ENCODE measurements around the gene NRXN3. TPM values are rescaled to one million over a fixed set of nuclear protein-coding genes. Genes with fewer than 3 reads are reported as not detected.

The NRXN3 gene
- total and polyA plus RNA-seq, 4 donors, result 1.5 to 16.6 (median 7.7) TPM

GRCh38 chr14:78747813-78748212 is 577.6 kb downstream of the NRXN3 start:
- H3K27ac ChIP-seq (ENCODE audit: low read depth in 1 of 2, low read length in 2 of 2), result no peak overlapping the region
- 78 to 86% methylated on average over 2 of the region's 2 CpGs for WGBS, 2 donors
- H3K4me1 ChIP-seq (ENCODE audit: control insufficient read depth in 1 of 2, insufficient read depth in 2 of 2, low read length in 2 of 2), result no peaks in the 10 kb centered on the region
- H3K36me3 ChIP-seq (ENCODE audit: control insufficient read depth in 1 of 2, insufficient read depth in 2 of 2, low read length in 1 of 2), result no peaks in the 10 kb centered on the region
- H3K9me3 ChIP-seq (ENCODE audit: control insufficient read depth, low read length), result peaks cover under 1% of the 10 kb centered on the region
- H3K4me3 ChIP-seq (ENCODE audit: low read length in 2 of 2), result no peak overlapping the region
- intact Hi-C loops (cut with DNase I), result no loop called here
- no peaks in the 10 kb centered on the region for H3K27me3 ChIP-seq (ENCODE audit: control insufficient read depth in 1 of 2, insufficient read depth in 2 of 2, low read length in 1 of 2)
- ATAC-seq (ENCODE audit: low FRiP score), result no peak
- no peak for DNase-seq

GRCh38 chr14:78752518-78753188 is 582.5 kb downstream of the NRXN3 start:
- ATAC-seq (ENCODE audit: low FRiP score) (no peak), DNase-seq (no peak)
- H3K27me3 ChIP-seq (ENCODE audit: control insufficient read depth in 1 of 2, insufficient read depth in 2 of 2, low read length in 1 of 2), result no peaks in the 10 kb centered on the region
- H3K9me3 ChIP-seq (ENCODE audit: control insufficient read depth, low read length), result peaks cover 1% of the 10 kb centered on the region
- no peak overlapping the region for H3K4me3 ChIP-seq (ENCODE audit: low read length in 2 of 2)
- 64 to 78% methylated on average over 5 of the region's 5 CpGs for WGBS, 2 donors
- H3K27ac ChIP-seq (ENCODE audit: low read depth in 1 of 2, low read length in 2 of 2), result no peak overlapping the region
- H3K36me3 ChIP-seq (ENCODE audit: control insufficient read depth in 1 of 2, insufficient read depth in 2 of 2, low read length in 1 of 2), result no peaks in the 10 kb centered on the region
- no peaks in the 10 kb centered on the region for H3K4me1 ChIP-seq (ENCODE audit: control insufficient read depth in 1 of 2, insufficient read depth in 2 of 2, low read length in 2 of 2)
- intact Hi-C loops (cut with DNase I), result no loop called here

GRCh38 chr14:78754059-78754458 is 583.9 kb downstream of the NRXN3 start:
- intact Hi-C loops (cut with DNase I), result no loop called here
- Histone ChIP-seq H3K4me1 (ENCODE audit: control insufficient read depth in 1 of 2, insufficient read depth in 2 of 2, low read length in 2 of 2) (no peaks in the 10 kb centered on the region), H3K27ac (ENCODE audit: low read depth in 1 of 2, low read length in 2 of 2) (no peak overlapping the region), H3K4me3 (ENCODE audit: low read length in 2 of 2) (no peak overlapping the region), H3K9me3 (ENCODE audit: control insufficient read depth, low read length) (peaks cover 1% of the 10 kb centered on the region), H3K27me3 (ENCODE audit: control insufficient read depth in 1 of 2, insufficient read depth in 2 of 2, low read length in 1 of 2) (no peaks in the 10 kb centered on the region), H3K36me3 (ENCODE audit: control insufficient read depth in 1 of 2, insufficient read depth in 2 of 2, low read length in 1 of 2) (no peaks in the 10 kb centered on the region)
- DNase-seq (no peak), ATAC-seq (ENCODE audit: low FRiP score) (no peak)
- WGBS, 2 donors, result 89% methylated on average over 6 of the region's 6 CpGs

- DNase-seq, result no peak
- intact Hi-C loops (cut with DNase I), result no loop called here
- Histone ChIP-seq H3K9me3 (ENCODE audit: control insufficient read depth, low read length) (no peaks in the 10 kb centered on the region), H3K4me3 (ENCODE audit: low read length in 2 of 2) (no peak overlapping the region), H3K4me1 (ENCODE audit: control insufficient read depth in 1 of 2, insufficient read depth in 2 of 2, low read length in 2 of 2) (no peaks in the 10 kb centered on the region), H3K27me3 (ENCODE audit: control insufficient read depth in 1 of 2, insufficient read depth in 2 of 2, low read length in 1 of 2) (peaks cover 0 to 3% of the 10 kb centered on the region in 2 donors), H3K36me3 (ENCODE audit: control insufficient read depth in 1 of 2, insufficient read depth in 2 of 2, low read length in 1 of 2) (no peaks in the 10 kb centered on the region), H3K27ac (ENCODE audit: low read depth in 1 of 2, low read length in 2 of 2) (no peak overlapping the region)
- ATAC-seq (ENCODE audit: low FRiP score), result no peak
- WGBS, 2 donors, result 42 to 45% methylated on average over 4 of the region's 4 CpGs
Observed at GRCh38 chr14:78758333-78758732, 588.2 kb downstream of the NRXN3 start.

GRCh38 chr14:78762331-78762730 is 592.2 kb downstream of the NRXN3 start:
- Histone ChIP-seq H3K36me3 (ENCODE audit: control insufficient read depth in 1 of 2, insufficient read depth in 2 of 2, low read length in 1 of 2) (no peaks in the 10 kb centered on the region), H3K27me3 (ENCODE audit: control insufficient read depth in 1 of 2, insufficient read depth in 2 of 2, low read length in 1 of 2) (peaks cover 0 to 3% of the 10 kb centered on the region in 2 donors), H3K9me3 (ENCODE audit: control insufficient read depth, low read length) (no peaks in the 10 kb centered on the region), H3K4me1 (ENCODE audit: control insufficient read depth in 1 of 2, insufficient read depth in 2 of 2, low read length in 2 of 2) (no peaks in the 10 kb centered on the region), H3K4me3 (ENCODE audit: low read length in 2 of 2) (no peak overlapping the region), H3K27ac (ENCODE audit: low read depth in 1 of 2, low read length in 2 of 2) (no peak overlapping the region)
- WGBS, 2 donors, result 91% methylated on average over 7 of the region's 7 CpGs
- DNase-seq, result no peak
- ATAC-seq (ENCODE audit: low FRiP score), result no peak
- intact Hi-C loops (cut with DNase I), result no loop called here

- H3K27ac ChIP-seq (ENCODE audit: low read depth in 1 of 2, low read length in 2 of 2), result no peak overlapping the region
- no peak for DNase-seq
- H3K4me1 ChIP-seq (ENCODE audit: control insufficient read depth in 1 of 2, insufficient read depth in 2 of 2, low read length in 2 of 2), result no peaks in the 10 kb centered on the region
- no peaks in the 10 kb centered on the region for H3K36me3 ChIP-seq (ENCODE audit: control insufficient read depth in 1 of 2, insufficient read depth in 2 of 2, low read length in 1 of 2)
- H3K4me3 ChIP-seq (ENCODE audit: low read length in 2 of 2), result no peak overlapping the region
- ATAC-seq (ENCODE audit: low FRiP score), result no peak
- 95 to 96% methylated on average over 1 of the region's 1 CpG for WGBS, 2 donors
- H3K9me3 ChIP-seq (ENCODE audit: control insufficient read depth, low read length), result no peaks in the 10 kb centered on the region
- H3K27me3 ChIP-seq (ENCODE audit: control insufficient read depth in 1 of 2, insufficient read depth in 2 of 2, low read length in 1 of 2), result peaks cover 0 to 3% of the 10 kb centered on the region in 2 donors
- intact Hi-C loops (cut with DNase I), result no loop called here
Observed at GRCh38 chr14:78763746-78764145, 593.6 kb downstream of the NRXN3 start.

- Histone ChIP-seq H3K4me3 (ENCODE audit: low read length in 2 of 2) (no peak overlapping the region), H3K27me3 (ENCODE audit: control insufficient read depth in 1 of 2, insufficient read depth in 2 of 2, low read length in 1 of 2) (peaks cover 0 to 3% of the 10 kb centered on the region in 2 donors), H3K4me1 (ENCODE audit: control insufficient read depth in 1 of 2, insufficient read depth in 2 of 2, low read length in 2 of 2) (no peaks in the 10 kb centered on the region), H3K36me3 (ENCODE audit: control insufficient read depth in 1 of 2, insufficient read depth in 2 of 2, low read length in 1 of 2) (no peaks in the 10 kb centered on the region), H3K27ac (ENCODE audit: low read depth in 1 of 2, low read length in 2 of 2) (no peak overlapping the region), H3K9me3 (ENCODE audit: control insufficient read depth, low read length) (no peaks in the 10 kb centered on the region)
- WGBS, 2 donors, result 3 to 8% methylated on average over 5 of the region's 5 CpGs
- no peak for DNase-seq
- intact Hi-C loops (cut with DNase I), result no loop called here
- ATAC-seq (ENCODE audit: low FRiP score), result no peak
Observed at GRCh38 chr14:78764240-78764639, 594.1 kb downstream of the NRXN3 start.

GRCh38 chr14:78764645-78765044 is 594.5 kb downstream of the NRXN3 start:
- no peaks in the 10 kb centered on the region for H3K9me3 ChIP-seq (ENCODE audit: control insufficient read depth, low read length)
- no peak overlapping the region for H3K27ac ChIP-seq (ENCODE audit: low read depth in 1 of 2, low read length in 2 of 2)
- peaks cover 0 to 3% of the 10 kb centered on the region in 2 donors for H3K27me3 ChIP-seq (ENCODE audit: control insufficient read depth in 1 of 2, insufficient read depth in 2 of 2, low read length in 1 of 2)
- WGBS, 2 donors, result 32 to 43% methylated on average over 4 of the region's 4 CpGs
- no peaks in the 10 kb centered on the region for H3K36me3 ChIP-seq (ENCODE audit: control insufficient read depth in 1 of 2, insufficient read depth in 2 of 2, low read length in 1 of 2)
- no peaks in the 10 kb centered on the region for H3K4me1 ChIP-seq (ENCODE audit: control insufficient read depth in 1 of 2, insufficient read depth in 2 of 2, low read length in 2 of 2)
- intact Hi-C loops (cut with DNase I), result no loop called here
- H3K4me3 ChIP-seq (ENCODE audit: low read length in 2 of 2), result no peak overlapping the region
- ATAC-seq (ENCODE audit: low FRiP score) (no peak), DNase-seq (no peak)

GRCh38 chr14:78767436-78767835 is 597.3 kb downstream of the NRXN3 start:
- H3K4me1 ChIP-seq (ENCODE audit: control insufficient read depth in 1 of 2, insufficient read depth in 2 of 2, low read length in 2 of 2), result no peaks in the 10 kb centered on the region
- H3K4me3 ChIP-seq (ENCODE audit: low read length in 2 of 2), result no peak overlapping the region
- H3K27ac ChIP-seq (ENCODE audit: low read depth in 1 of 2, low read length in 2 of 2), result no peak overlapping the region
- 57 to 63% methylated on average over 5 of the region's 5 CpGs for WGBS, 2 donors
- no peaks in the 10 kb centered on the region for H3K36me3 ChIP-seq (ENCODE audit: control insufficient read depth in 1 of 2, insufficient read depth in 2 of 2, low read length in 1 of 2)
- H3K27me3 ChIP-seq (ENCODE audit: control insufficient read depth in 1 of 2, insufficient read depth in 2 of 2, low read length in 1 of 2), result peaks cover 0 to 3% of the 10 kb centered on the region in 2 donors
- DNase-seq (no peak), ATAC-seq (ENCODE audit: low FRiP score) (no peak)
- no peaks in the 10 kb centered on the region for H3K9me3 ChIP-seq (ENCODE audit: control insufficient read depth, low read length)
- intact Hi-C loops (cut with DNase I), result no loop called here
